Pancreas (tissue), 10 donors: ENCODE data around the gene PRPSAP1. TPM values are rescaled to one million over a fixed set of nuclear protein-coding genes. Genes with fewer than 3 reads are reported as not detected.
A peak's percentile ranks its signal among the peaks of the same experiment; 100 is the strongest.

Experiments
- ATAC-seq, 4 donors: fragments of 200-7000 bp; cut with Tn5 transposase; one replicate each; pipeline versions ENCODE4 v1.8.0 to v1.9.1; 2020; ENCODE audit warnings: mild to moderate bottlenecking in 4 of 4, moderate library complexity in 4 of 4
- DNase-seq, 6 donors: peaks; one replicate each; pipeline ENCODE4 v3.0.0-alpha.2; 2020
- FAIRE-seq: peaks from 2 replicates; lab custom pipeline; 2012; peaks lifted over from hg19 to GRCh38; lab: Jason Lieb, UNC
- H3K27ac ChIP-seq, 4 donors: fragments of 200-600 bp; sonication (generic); 1 replicate in 3 of 4; 2 replicates in 1 of 4; pipeline versions ENCODE4 v1.5.0 to v1.8.0; 2020
- H3K27me3 ChIP-seq, 4 donors: fragments of 200-600 bp; one replicate each; pipeline ENCODE4 v1.8.0; 2021
- H3K36me3 ChIP-seq, 3 donors: fragments of 200-600 bp; sonication (generic) in 1 of 3; one replicate each; pipeline versions ENCODE4 v1.5.0 to v1.8.0; 2020 to 2021
- H3K4me1 ChIP-seq, 3 donors: fragments of 200-600 bp; one replicate each; pipeline ENCODE4 v1.8.0; 2021
- H3K4me3 ChIP-seq, 4 donors: fragments of 200-600 bp; sonication (generic) in 2 of 4; one replicate each; pipeline versions ENCODE4 v1.5.0 to v1.8.0; 2020 to 2021
- H3K9me3 ChIP-seq, 4 donors: fragments of 200-600 bp; one replicate each; pipeline ENCODE4 v1.8.0; 2021
- CTCF ChIP-seq, 4 donors: fragments of 200-600 bp; sonication (generic) in 3 of 4; IDR thresholded peaks; one replicate each; pipeline versions ENCODE4 v1.5.0 to v1.8.0; 2021; ENCODE audit warnings: antibody characterized with exemption in 4 of 4
- WGBS, 2 donors: extraction: QIAGEN DNeasy Blood & Tissue Kit; methylation state at CpG; one replicate each; pipeline ENCODE4 v1.1.7; 2013; 5-methylcytosine and 5-hydroxymethylcytosine counted together
- intact Hi-C, 3 donors: fragments of 100-400 bp; cut with DNase I; formaldehyde crosslinking; loops; one replicate each; pipeline versions ENCODE4 v1.11.1 to v1.14.2; 2022
- polyA plus RNA-seq, 2 donors: library from polyadenylated mRNA; stranded (reverse); fragments of 200-250 nt; gene quantifications; one replicate each; pipeline ENCODE4 v1.2.3, GENCODE V29; 2013
- total RNA-seq, 6 donors: library from RNA; stranded (reverse); fragmentation: NEBNext Ultra II Directional in 4 of 6; extraction: Animal tissue kit (Norgen Biotek cat#: 25700) in 4 of 6; gene quantifications; one replicate each; pipeline versions ENCODE4 v1.2.1 to v1.2.4, GENCODE V29; 2021 to 2023
- donor health status: healthy with polysubstance abuse.
- donor health status: DM: no; HTN: no; CAD: no; lungs with moderate emphysema.
- donor health status: DM: no; HTN: no; CAD: no.
- donor health status: control.
- donor health status: control.
- donor health status: Bipolar disorder and iron deficiency.
- donor health status: DM: yes; HTN: yes; CAD: no.
- donor health status: DM: no; HTN: no; CAD: no.
- donor health status: DM: no; HTN: no; CAD: no.
- donor health status: DM: yes; HTN: yes; CAD: no.

PRPSAP1 gene
- total and polyA plus RNA-seq, 8 donors, result 18.5 to 43.3 (median 25.7) TPM

- peak; percentile 70 to 91 (median 82) for DNase-seq
- Histone ChIP-seq H3K36me3 (peaks cover 0 to 11% (median 0%) of the 10 kb centered on the region in 3 donors), H3K4me3 (peak overlapping the region; percentile 14 to 77 (median 55)), H3K27ac (peak overlapping the region in 2 of 4 donors; percentile 33 to 89), H3K27me3 (no peaks in the 10 kb centered on the region), H3K9me3 (no peaks in the 10 kb centered on the region), H3K4me1 (peaks cover 0 to 14% (median 10%) of the 10 kb centered on the region in 3 donors)
- FAIRE-seq, result no peak
- peak; percentile 41 to 60 (median 55) for ATAC-seq
- 28 to 30% methylated on average over 52 of the region's 52 CpGs for WGBS, 2 donors
- intact Hi-C loops, result loop anchor here in 1 of 3 donors (5.0 kb wide), 1 partner anchor 79 kb away; the partner anchor contains the start of gene QRICH2
- TF ChIP-seq CTCF (IDR thresholded peaks at IDR 0.05), result peak; percentile 83 to 92 (median 86)
Measured at GRCh38 chr17:76385892-76386786, 32.4 kb upstream of the PRPSAP1 start.

- TF ChIP-seq CTCF (IDR thresholded peaks at IDR 0.05), result no peak
- ATAC-seq (peak; percentile 5 to 10 (median 8)), FAIRE-seq (no peak), DNase-seq (peak; percentile 40 to 82 (median 53))
- H3K9me3 ChIP-seq, result no peaks in the 10 kb centered on the region
- WGBS, 2 donors, result 2% methylated on average over 74 of the region's 74 CpGs
- intact Hi-C loops, result loop anchor here in 1 of 3 donors (5.0 kb wide), 1 partner anchor 78 kb away; the partner anchor contains the start of gene QRICH2
- peak overlapping the region; percentile 14 to 77 (median 55) for H3K4me3 ChIP-seq
- H3K27ac ChIP-seq, result peak overlapping the region; percentile 71 to 89 (median 82)
- peaks cover 0 to 14% (median 10%) of the 10 kb centered on the region in 3 donors for H3K4me1 ChIP-seq
- H3K36me3 ChIP-seq, result peaks cover 0 to 2% (median 0%) of the 10 kb centered on the region in 3 donors
- no peaks in the 10 kb centered on the region for H3K27me3 ChIP-seq
Measured at GRCh38 chr17:76384987-76385891, 31.5 kb upstream of the PRPSAP1 start.

- intact Hi-C loops, result no loop called here
- 0% methylated on average over 80 to 118 of the region's 118 CpGs for WGBS, 2 donors
- no peak for FAIRE-seq
- Histone ChIP-seq H3K9me3 (no peaks in the 10 kb centered on the region), H3K4me1 (peaks cover 0 to 14% (median 10%) of the 10 kb centered on the region in 3 donors), H3K36me3 (no peaks in the 10 kb centered on the region), H3K27me3 (no peaks in the 10 kb centered on the region), H3K4me3 (peak within 1 kb of the TSS; percentile 38 to 77 (median 55)), H3K27ac (peak within 1 kb of the TSS; percentile 79 to 89 (median 83))
- TF ChIP-seq CTCF (IDR thresholded peaks at IDR 0.05), result no peak
- DNase-seq, result peak; percentile 63 to 92 (median 80)
- peak; percentile 72 to 81 (median 76) for ATAC-seq
Measured at GRCh38 chr17:76384222-76384986, 30.7 kb upstream of the PRPSAP1 start, which contains the start of gene SPHK1. TSS of gene SPHK1 (plus strand) at chr17:76384609. CDS start at chr17:76385645, 1,036 bp downstream.

- no peak for FAIRE-seq
- Histone ChIP-seq H3K27me3 (no peaks in the 10 kb centered on the region), H3K4me3 (peak overlapping the region; percentile 38 to 77 (median 55)), H3K4me1 (peaks cover 0 to 14% (median 10%) of the 10 kb centered on the region in 3 donors), H3K36me3 (no peaks in the 10 kb centered on the region), H3K27ac (peak overlapping the region; percentile 79 to 89 (median 83)), H3K9me3 (no peaks in the 10 kb centered on the region)
- ATAC-seq, result peak in 3 of 4 donors; percentile 27 to 37 (median 28)
- WGBS, 2 donors, result 0 to 1% methylated on average over 65 of the region's 65 CpGs
- intact Hi-C loops, result no loop called here
- TF ChIP-seq CTCF (IDR thresholded peaks at IDR 0.05), result no peak
- DNase-seq, result peak; percentile 33 to 85 (median 52)
Measured at GRCh38 chr17:76383546-76384221, 30.0 kb upstream of the PRPSAP1 start.
